Suprapubic skin (tissue), 4 donors: Measurements from ENCODE around the gene KCNK18. TPM values are rescaled to one million over a fixed set of nuclear protein-coding genes. Genes with fewer than 3 reads are reported as not detected.

Experiments
- DNase-seq, 2 donors: peaks; one replicate each; pipeline ENCODE4 v3.0.0-alpha.2; 2019; ENCODE audit warnings: low spot score in 2 of 2
- H3K27ac ChIP-seq: fragments of 200-600 bp; sonication (generic); one replicate; pipeline ENCODE4 v1.5.1; 2019
- H3K27me3 ChIP-seq: fragments of 200-600 bp; sonication (generic); one replicate; pipeline ENCODE4 v1.5.1; 2019
- H3K36me3 ChIP-seq: fragments of 200-600 bp; sonication (generic); one replicate; pipeline ENCODE4 v1.5.1; 2019
- H3K4me1 ChIP-seq: fragments of 200-600 bp; sonication (generic); one replicate; pipeline ENCODE4 v1.5.1; 2019
- H3K4me3 ChIP-seq: fragments of 200-600 bp; sonication (generic); one replicate; pipeline ENCODE4 v1.5.1; 2019; ENCODE audit warnings: mild to moderate bottlenecking
- H3K9me3 ChIP-seq: fragments of 200-600 bp; sonication (generic); one replicate; pipeline ENCODE4 v1.5.1; 2019
- CTCF ChIP-seq, 2 donors: fragments of 200-600 bp in 1 of 2; fragments of 450-650 bp in 1 of 2; sonication (generic) in 1 of 2; IDR thresholded peaks; one replicate each; pipeline ENCODE4 v1.5.1; 2016 to 2019; ENCODE audit warnings: antibody characterized with exemption in 2 of 2, mild to moderate bottlenecking in 1 of 2, moderate library complexity in 1 of 2
- EP300 ChIP-seq: sonication (generic); formaldehyde crosslinking; IDR thresholded peaks from one replicate; pipeline ENCODE4 v1.6.1; 2017; ENCODE audit warnings: antibody characterized with exemption
- POLR2A ChIP-seq, 2 donors: fragments of 450-650 bp; IDR thresholded peaks; one replicate each; pipeline ENCODE4 v1.6.1; 2017; ENCODE audit warnings: antibody characterized with exemption in 2 of 2, mild to moderate bottlenecking in 2 of 2, moderate library complexity in 2 of 2
- POLR2AphosphoS5 ChIP-seq, 3 donors: sonication (generic); formaldehyde crosslinking; IDR thresholded peaks; one replicate each; pipeline ENCODE4 v1.6.1; 2017; ENCODE audit warnings: antibody characterized with exemption in 3 of 3
- WGBS: methylation state at CpG from one replicate; pipeline ENCODE4 v1.1.5; 2018; 5-methylcytosine and 5-hydroxymethylcytosine counted together
- total RNA-seq, 4 donors: library from RNA; depleted of rRNA; stranded (reverse); fragments of >200 nt; gene quantifications; one replicate each; pipeline ENCODE4 v1.1.0, GENCODE V29; 2016

KCNK18 gene
- total RNA-seq, 4 donors from 2014 or later = not detected

- 89% methylated on average over 5 of the region's 5 CpGs for WGBS
- H3K27me3 ChIP-seq = peaks cover 47% of the 10 kb centered on the region
- peaks cover 12% of the 10 kb centered on the region for H3K4me1 ChIP-seq
- no peak for DNase-seq
- H3K4me3 ChIP-seq = no peak overlapping the region
- H3K36me3 ChIP-seq = no peaks in the 10 kb centered on the region
- H3K9me3 ChIP-seq = no peaks in the 10 kb centered on the region
- H3K27ac ChIP-seq = no peak overlapping the region
- TF ChIP-seq POLR2AphosphoS5 (IDR thresholded peaks at IDR 0.05) (no peak), EP300 (no peak), POLR2A (IDR thresholded peaks at IDR 0.05) (no peak), CTCF (IDR thresholded peaks at IDR 0.05) (no peak)
These were observed 40.2 kb downstream of the KCNK18 start for GRCh38 chr10:117237401-117237991.

- TF ChIP-seq POLR2AphosphoS5 (IDR thresholded peaks at IDR 0.05) = no peak
- TF ChIP-seq POLR2A (IDR thresholded peaks at IDR 0.05) = no peak
- TF ChIP-seq EP300 = no peak
- TF ChIP-seq CTCF (IDR thresholded peaks at IDR 0.05) = no peak
- H3K27me3 ChIP-seq = peaks cover 61% of the 10 kb centered on the region
- peaks cover 12% of the 10 kb centered on the region for H3K4me1 ChIP-seq
- no peak overlapping the region for H3K27ac ChIP-seq
- no peak overlapping the region for H3K4me3 ChIP-seq
- H3K36me3 ChIP-seq = no peaks in the 10 kb centered on the region
- no peak for DNase-seq
- WGBS = 84% methylated on average over 8 of the region's 8 CpGs
- no peaks in the 10 kb centered on the region for H3K9me3 ChIP-seq
These were observed 41.8 kb downstream of the KCNK18 start for GRCh38 chr10:117239051-117239450.

GRCh38 chr10:117239721-117240620 lies 42.7 kb downstream of the KCNK18 start:
- Histone ChIP-seq H3K4me3 (peak overlapping the region; percentile 36), H3K36me3 (no peaks in the 10 kb centered on the region), H3K4me1 (peaks cover 12% of the 10 kb centered on the region), H3K9me3 (no peaks in the 10 kb centered on the region), H3K27me3 (peaks cover 69% of the 10 kb centered on the region), H3K27ac (no peak overlapping the region)
- DNase-seq = no peak
- no peak for TF ChIP-seq POLR2AphosphoS5 (IDR thresholded peaks at IDR 0.05)
- no peak for TF ChIP-seq CTCF (IDR thresholded peaks at IDR 0.05)
- no peak for TF ChIP-seq POLR2A (IDR thresholded peaks at IDR 0.05)
- no peak for TF ChIP-seq EP300
- 64% methylated on average over 10 of the region's 15 CpGs for WGBS

- H3K4me3 ChIP-seq = peak within 1 kb of the TSS; percentile 36
- no peak within 1 kb of the TSS for H3K27ac ChIP-seq
- no peak for DNase-seq
- no peaks in the 10 kb centered on the region for H3K9me3 ChIP-seq
- no peak for TF ChIP-seq POLR2AphosphoS5 (IDR thresholded peaks at IDR 0.05)
- TF ChIP-seq POLR2A (IDR thresholded peaks at IDR 0.05) = no peak
- no peak for TF ChIP-seq EP300
- no peak for TF ChIP-seq CTCF (IDR thresholded peaks at IDR 0.05)
- 8% methylated on average over 5 of the region's 93 CpGs for WGBS
- H3K4me1 ChIP-seq = peaks cover 12% of the 10 kb centered on the region
- peaks cover 73% of the 10 kb centered on the region for H3K27me3 ChIP-seq
- H3K36me3 ChIP-seq = no peaks in the 10 kb centered on the region
These were observed 43.6 kb downstream of the KCNK18 start, which contains the start of gene SLC18A2 for GRCh38 chr10:117240621-117241529. Gene SLC18A2 (plus strand): TSS chr10:117241114. CDS start chr10:117241694, 580 bp downstream.
